NCI-H526 (cell line): ENCODE results near the gene GRAMD4.
"Not testable (repeated sequence)": the region's sequence is repeated elsewhere in the genome, so short reads cannot be mapped to it uniquely, and the experiment has no call there.

ENCODE experiments used
- DNase-seq, 2 experiments: peaks; one replicate each; lab custom pipeline; 2025; lab: John Stamatoyannopoulos, UW

The GRAMD4 gene

DNA sequence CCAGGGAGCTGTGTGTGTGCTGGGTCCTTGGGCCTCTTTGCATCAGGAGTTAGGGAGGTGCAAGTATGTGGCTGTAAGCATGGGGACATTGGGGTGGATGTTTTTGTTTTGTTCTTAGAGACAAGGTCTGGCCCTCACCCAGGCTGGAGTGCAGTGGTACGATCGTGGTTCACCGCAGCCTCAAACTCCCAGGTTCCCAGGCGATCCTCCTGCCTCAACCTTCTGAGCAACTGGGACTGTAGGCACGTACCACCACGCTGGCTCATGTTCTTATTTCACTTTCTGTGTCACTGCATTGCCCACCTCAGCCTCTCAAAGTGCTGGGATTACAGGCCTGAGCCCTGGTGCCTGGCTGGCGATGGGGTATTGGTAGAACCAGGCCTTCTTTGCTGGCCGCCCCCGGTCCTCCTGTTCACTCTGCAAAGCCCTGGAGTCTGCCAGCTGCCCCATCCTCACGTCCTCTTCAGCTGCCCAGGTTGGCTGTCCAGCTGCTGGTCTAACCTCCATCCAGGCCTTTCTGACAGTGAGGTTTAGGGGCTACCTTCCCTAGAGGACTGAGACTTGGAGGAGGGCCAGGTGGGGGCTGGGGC, 851 bp upstream of the GRAMD4 start:
- no peak for DNase-seq

DNA sequence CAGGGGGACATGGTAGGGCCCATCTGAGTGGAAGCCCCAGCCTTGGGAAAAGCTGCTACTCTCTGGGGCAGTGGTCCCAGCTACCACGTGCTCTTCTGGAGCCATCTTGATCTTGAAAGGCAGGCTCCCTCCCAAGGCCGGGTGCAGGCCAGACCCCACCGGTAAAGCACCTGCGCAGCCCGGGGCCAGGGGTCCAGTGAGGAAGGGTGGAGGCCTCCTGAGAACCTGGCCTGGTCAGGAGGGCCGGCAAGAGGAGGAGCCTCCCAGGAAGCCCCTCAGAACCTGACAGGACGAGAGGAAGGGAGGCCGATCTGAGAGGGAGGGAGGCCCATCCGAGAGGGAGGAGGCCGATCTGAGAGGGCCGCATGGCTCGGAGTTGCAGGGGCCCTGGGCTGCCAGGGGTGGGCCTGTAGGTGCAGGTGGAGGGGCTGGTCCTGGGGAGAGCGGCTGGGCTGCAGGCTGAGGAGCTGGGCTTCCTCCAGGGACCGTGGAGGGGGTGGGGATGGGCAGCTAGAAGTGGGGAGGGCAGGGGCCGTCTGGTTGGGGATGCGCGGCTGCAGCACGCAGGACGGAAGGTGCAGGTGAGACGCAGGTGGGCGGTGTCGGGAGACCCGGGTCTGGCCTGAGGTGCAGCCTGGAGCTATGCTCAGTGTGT, 529 bp downstream of the GRAMD4 start:
- DNase-seq = no peak

DNA sequence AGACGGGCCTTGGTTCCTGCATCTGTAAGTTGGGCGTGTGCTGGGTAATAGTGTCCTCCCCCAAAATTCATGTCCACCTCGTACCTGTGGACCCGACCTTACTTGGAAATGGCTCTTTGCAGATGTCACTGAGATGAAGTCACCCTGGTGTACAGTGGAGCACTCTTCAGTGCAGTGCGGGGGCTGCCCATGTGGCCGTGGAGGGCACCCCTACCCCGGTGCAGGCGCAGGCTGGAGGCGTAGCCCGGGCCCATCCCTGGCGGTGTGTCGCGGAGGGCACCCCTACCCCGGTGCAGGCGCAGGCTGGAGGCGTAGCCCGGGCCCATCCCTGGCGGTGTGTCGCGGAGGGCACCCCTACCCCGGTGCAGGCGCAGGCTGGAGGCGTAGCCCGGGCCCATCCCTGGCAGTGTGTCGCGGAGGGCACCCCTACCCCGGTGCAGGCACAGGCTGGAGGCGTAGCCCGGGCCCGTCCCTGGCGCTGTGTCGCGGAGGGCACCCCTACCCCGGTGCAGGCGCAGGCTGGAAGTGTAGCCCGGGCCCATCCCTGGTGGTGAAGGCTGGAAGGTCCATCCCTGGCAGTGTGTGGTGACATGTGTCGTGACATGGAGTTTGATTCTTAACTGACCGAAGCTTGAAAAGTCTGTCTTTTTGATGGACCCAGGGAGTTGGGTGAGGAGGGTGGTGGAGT, 1.2 kb downstream of the GRAMD4 start:
- DNase-seq = not testable (repeated sequence)

GRCh38 chr22:46622081-46622521, 1.9 kb downstream of the GRAMD4 start:
- no peak for DNase-seq

GRCh38 chr22:46625113-46625842, 5.1 kb downstream of the GRAMD4 start:
- DNase-seq = no peak

- no peak for DNase-seq
These were observed 5.7 kb downstream of the GRAMD4 start for GRCh38 chr22:46625843-46626349.

- DNase-seq = no peak
These were observed 6.2 kb downstream of the GRAMD4 start for GRCh38 chr22:46626356-46626755.

DNA sequence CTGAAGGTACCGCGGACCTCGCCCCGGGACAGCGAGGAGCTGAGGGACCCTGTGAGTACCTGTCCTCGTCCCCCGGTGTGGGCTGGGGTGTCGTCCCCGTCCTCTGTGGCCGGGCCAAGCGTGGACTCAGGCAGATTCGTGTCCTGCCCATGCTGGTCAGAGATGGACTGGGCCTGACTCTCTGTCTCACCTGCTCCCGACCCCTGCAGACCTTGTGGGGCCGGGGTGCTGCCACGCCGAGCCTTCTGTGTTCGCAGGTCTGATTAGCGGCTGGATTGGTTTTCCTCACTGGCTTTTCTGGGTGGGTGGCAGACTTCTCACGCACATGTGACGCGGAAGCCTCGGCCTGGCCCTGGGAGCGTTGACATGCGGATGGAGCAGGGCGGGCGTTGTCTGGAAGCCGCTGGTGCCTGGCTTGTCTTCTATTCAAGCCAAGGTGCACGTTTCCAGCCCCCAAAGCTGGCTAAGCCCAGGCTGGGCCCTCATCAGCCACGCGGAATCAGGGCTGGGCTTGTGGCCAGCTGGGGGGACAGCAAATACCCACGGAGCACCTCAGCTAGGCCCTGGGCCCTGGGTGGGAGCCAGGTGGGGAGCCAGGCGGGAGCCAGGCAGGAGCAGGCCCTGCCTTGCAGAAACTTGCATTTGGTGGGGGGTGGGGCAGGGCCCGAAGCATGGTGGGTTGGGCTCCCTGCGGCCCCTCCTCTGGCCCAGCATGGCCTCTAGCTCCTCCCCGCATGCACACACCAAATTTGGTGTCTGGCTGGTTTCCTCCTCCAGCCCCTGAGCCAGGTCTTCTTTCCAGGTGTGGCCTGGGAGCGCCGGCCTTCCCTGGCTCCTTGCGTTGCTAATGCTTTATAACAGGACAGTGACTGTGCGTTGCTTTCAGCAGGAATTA, 7.0 kb downstream of the GRAMD4 start:
- no peak for DNase-seq

DNA sequence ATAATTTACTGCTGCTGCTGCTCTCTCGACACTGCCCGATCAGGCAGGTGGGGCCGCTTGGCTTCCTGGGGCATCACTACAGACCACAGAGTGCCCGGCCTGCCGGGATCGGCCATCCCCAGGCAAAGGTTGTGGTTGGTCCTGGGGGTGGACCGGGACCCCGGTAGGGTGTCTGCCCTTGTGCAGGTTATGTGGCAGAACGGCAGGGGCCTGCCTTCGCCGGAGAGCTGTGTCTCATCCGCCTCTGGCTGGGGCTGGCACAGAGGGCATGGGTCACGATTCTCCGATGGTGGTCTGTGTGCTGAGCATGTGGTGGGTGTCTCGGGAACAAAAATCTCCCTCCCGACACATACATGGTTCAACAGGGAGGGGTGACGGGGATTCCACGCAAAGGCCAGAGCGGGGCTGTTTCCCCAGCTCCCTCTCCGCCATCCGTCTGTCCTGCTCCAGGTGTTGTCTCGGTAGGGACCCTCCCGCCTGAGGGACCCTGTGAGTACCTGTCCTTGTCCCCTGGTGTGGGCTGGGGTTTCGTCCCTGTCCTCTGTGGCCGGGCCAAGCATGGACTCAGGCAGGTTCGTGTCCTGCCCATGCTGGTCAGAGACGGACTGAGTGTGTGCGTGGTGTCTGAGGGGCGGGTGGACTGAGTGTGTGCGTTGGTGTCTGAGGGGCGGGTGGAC, 7.8 kb downstream of the GRAMD4 start:
- no peak for DNase-seq

DNA sequence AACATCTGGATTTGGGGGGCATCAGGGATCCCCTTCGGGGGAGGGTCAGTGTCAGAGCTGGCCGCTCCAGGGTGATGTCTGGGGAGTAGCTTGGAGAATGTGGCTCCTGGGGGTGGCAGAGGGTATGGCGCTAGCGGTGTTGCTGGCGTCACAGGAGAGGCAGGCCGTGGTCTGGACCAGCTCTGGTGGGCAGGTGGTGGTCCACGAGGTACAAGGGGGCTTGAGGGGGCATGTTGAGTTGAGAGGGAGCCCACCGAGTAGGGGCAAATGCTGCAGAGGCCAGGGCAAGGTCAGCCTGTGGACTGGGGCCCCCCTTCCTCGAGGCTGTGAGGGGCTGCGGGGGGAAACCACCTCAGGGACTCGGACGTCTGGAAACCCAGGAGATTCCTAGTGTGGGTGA, 8.6 kb downstream of the GRAMD4 start:
- DNase-seq = no peak

- no peak for DNase-seq
These were observed 9.1 kb downstream of the GRAMD4 start for GRCh38 chr22:46629291-46629690.

DNA sequence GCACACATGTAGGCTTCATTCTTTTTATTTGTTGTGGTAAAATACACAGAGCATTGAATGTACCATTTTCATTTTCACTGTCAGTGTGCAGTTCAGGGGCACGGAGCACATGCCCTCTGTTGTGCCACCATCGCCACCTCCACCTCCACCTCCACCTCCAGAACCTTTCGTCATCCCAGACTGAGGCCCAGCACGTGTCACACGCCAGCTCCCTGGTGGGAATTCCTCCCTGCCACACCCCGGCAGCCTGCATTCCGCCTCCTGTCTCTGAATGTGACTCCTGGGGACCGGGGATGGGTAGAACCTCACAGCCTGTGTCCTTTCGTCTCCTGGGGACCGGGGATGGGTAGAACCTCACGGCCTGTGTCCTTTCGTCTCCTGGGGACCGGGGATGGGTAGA, 10.9 kb downstream of the GRAMD4 start:
- no peak for DNase-seq

- no peak for DNase-seq
These were observed 12.6 kb downstream of the GRAMD4 start for GRCh38 chr22:46632646-46633249.

GRCh38 chr22:46633334-46633890, 13.2 kb downstream of the GRAMD4 start:
- no peak for DNase-seq

DNA sequence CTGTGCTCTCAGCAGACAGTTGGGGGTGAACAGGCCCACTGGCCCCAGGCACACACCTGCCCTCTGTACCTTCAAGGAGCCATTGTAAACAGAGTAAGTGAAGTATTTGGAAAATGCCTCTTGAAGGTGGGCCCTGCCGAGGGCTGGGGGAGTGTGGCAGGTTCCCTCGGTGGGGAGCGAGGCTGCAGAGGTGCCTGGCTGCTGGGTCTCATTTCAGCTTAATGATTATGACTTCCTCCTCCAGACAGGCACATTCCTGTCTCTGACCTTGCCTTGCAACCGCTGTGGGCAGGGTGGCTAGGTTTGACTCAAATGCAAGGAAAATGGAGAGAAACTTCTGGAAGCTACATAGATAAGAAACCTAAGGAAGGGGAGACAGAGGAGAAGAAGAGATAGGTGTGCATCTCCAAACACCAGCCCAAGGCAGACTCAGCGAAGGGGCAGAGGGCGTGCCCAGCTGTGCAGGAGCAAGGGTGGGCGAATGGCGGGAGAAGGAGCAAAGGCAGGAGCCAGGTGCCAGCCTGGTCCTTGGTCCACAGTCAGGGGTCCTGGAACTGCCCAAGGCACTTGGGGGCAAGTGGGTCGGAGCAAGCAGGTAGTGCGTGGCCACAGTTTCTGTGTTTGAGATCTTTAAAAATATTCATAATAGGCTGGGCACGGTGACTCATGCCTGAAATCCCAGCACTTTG, 14.0 kb downstream of the GRAMD4 start:
- DNase-seq = no peak

GRCh38 chr22:46634973-46635685, 14.9 kb downstream of the GRAMD4 start:
- DNase-seq = not testable (repeated sequence)

GRCh38 chr22:46635756-46636155, 15.6 kb downstream of the GRAMD4 start:
- DNase-seq = no peak

- DNase-seq = no peak
These were observed 16.2 kb downstream of the GRAMD4 start for GRCh38 chr22:46636221-46637002.
